ENCODE results near the gene WDR31.

The WDR31 gene

GRCh38 chr9:113376634-113377567 is 36.8 kb upstream of the WDR31 start, which contains the start of gene HDHD3:
HDHD3 (minus strand) TSS chr9:113376986; CDS start chr9:113374354, 2,632 bp downstream.
- ATAC-seq (ENCODE audit: low read depth) (peak; percentile 94), DNase-seq (ENCODE audit: low spot score) (no peak)
- Histone ChIP-seq H3K4me1 (ENCODE audit: insufficient read depth, poor library complexity, severe bottlenecking) (no peaks in the 10 kb centered on the region), H3K27ac (ENCODE audit: poor library complexity, severe bottlenecking) (peak within 1 kb of the TSS; percentile 39), H3K27me3 (ENCODE audit: insufficient read depth, poor library complexity, severe bottlenecking) (no peaks in the 10 kb centered on the region), H3K9me3 (ENCODE audit: severe bottlenecking) (no peaks in the 10 kb centered on the region), H3K36me3 (ENCODE audit: low read depth) (no peaks in the 10 kb centered on the region), H3K4me3 (ENCODE audit: severe bottlenecking) (peak within 1 kb of the TSS; percentile 67)
- no peak for TF ChIP-seq CTCF (IDR thresholded peaks at IDR 0.05; ENCODE audit: poor library complexity, severe bottlenecking)

DNA sequence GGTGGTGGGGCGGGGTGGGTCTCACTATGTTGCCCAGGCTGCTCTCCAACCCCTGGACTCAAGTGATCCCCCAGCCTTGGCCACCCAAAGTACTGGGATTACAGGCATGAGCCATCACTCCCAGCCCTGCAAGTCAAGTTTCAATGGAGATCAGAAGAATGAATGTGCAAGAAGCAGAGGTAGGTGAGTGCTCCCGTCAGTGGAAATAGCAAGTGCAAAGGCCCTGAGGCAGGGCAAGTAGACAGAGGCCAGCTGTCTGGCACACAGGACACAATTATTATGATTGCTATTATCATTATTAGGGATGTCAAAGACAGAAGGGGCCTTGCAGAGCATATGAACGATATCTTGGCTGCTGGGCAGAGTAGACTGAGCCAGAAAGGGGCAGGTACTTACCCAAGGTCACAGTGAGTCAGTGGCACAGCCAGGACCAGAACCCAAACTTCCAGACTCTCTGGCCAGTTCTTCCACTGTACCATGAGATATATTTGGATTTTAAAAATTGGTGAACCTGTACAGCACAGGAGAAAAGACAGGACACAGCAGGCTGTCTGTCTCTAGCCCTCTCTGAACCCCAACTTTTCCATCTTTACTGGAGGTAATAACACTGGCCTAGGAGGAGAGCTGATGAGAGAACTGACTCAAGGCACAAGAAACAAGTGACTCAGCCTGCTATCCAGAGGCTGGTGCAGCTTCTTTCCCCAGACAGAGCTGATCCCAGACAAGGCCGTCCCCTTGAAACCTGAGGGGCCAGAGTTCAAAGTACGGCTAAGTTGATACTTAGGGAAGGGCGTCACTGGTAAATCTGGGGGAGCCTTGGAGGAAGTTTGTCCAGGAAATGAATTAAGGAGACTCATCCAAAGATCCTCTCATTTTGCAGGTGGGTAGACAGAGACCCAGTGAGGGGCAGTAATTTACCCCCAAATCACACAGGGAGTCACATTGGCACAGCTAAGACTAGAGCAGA is 35.3 kb upstream of the WDR31 start:
- Histone ChIP-seq H3K27ac (ENCODE audit: poor library complexity, severe bottlenecking) (no peak overlapping the region), H3K4me3 (ENCODE audit: severe bottlenecking) (no peak overlapping the region), H3K4me1 (ENCODE audit: insufficient read depth, poor library complexity, severe bottlenecking) (no peaks in the 10 kb centered on the region), H3K27me3 (ENCODE audit: insufficient read depth, poor library complexity, severe bottlenecking) (no peaks in the 10 kb centered on the region), H3K9me3 (ENCODE audit: severe bottlenecking) (no peaks in the 10 kb centered on the region), H3K36me3 (ENCODE audit: low read depth) (no peaks in the 10 kb centered on the region)
- DNase-seq (ENCODE audit: low spot score) (no peak), ATAC-seq (ENCODE audit: low read depth) (no peak)
- no peak for TF ChIP-seq CTCF (IDR thresholded peaks at IDR 0.05; ENCODE audit: poor library complexity, severe bottlenecking)

GRCh38 chr9:113373676-113374392 is 33.8 kb upstream of the WDR31 start:
- DNase-seq (ENCODE audit: low spot score) (no peak), ATAC-seq (ENCODE audit: low read depth) (no peak)
- H3K9me3 ChIP-seq (ENCODE audit: severe bottlenecking): no peaks in the 10 kb centered on the region
- H3K27ac ChIP-seq (ENCODE audit: poor library complexity, severe bottlenecking): no peak overlapping the region
- no peak overlapping the region for H3K4me3 ChIP-seq (ENCODE audit: severe bottlenecking)
- TF ChIP-seq CTCF (IDR thresholded peaks at IDR 0.05; ENCODE audit: poor library complexity, severe bottlenecking): no peak
- no peaks in the 10 kb centered on the region for H3K36me3 ChIP-seq (ENCODE audit: low read depth)
- no peaks in the 10 kb centered on the region for H3K4me1 ChIP-seq (ENCODE audit: insufficient read depth, poor library complexity, severe bottlenecking)
- no peaks in the 10 kb centered on the region for H3K27me3 ChIP-seq (ENCODE audit: insufficient read depth, poor library complexity, severe bottlenecking)

DNA sequence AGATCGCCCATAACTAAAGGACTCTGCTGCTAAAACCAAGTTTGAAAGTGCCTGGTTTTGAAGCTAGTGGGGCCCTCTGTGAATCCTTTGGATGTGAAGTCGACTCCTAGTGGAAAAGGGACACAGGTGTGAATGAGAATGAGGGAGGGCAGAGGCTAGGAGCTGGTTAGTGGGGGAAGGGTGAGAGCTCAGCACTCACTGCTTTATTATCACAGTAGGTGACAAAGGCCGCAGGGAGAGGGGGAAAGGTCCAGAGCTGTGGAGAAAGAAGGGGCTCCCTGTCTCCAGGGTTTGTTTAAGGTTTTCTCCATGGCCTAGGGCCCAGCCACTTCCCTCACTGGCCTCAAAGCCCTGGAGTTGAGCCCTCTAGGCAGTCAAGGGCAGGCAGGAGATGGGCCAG is 33.2 kb upstream of the WDR31 start:
- no peaks in the 10 kb centered on the region for H3K9me3 ChIP-seq (ENCODE audit: severe bottlenecking)
- TF ChIP-seq CTCF (IDR thresholded peaks at IDR 0.05; ENCODE audit: poor library complexity, severe bottlenecking): no peak
- H3K4me3 ChIP-seq (ENCODE audit: severe bottlenecking): no peak overlapping the region
- H3K36me3 ChIP-seq (ENCODE audit: low read depth): no peaks in the 10 kb centered on the region
- ATAC-seq (ENCODE audit: low read depth) (no peak), DNase-seq (ENCODE audit: low spot score) (no peak)
- H3K27ac ChIP-seq (ENCODE audit: poor library complexity, severe bottlenecking): no peak overlapping the region
- H3K4me1 ChIP-seq (ENCODE audit: insufficient read depth, poor library complexity, severe bottlenecking): no peaks in the 10 kb centered on the region
- H3K27me3 ChIP-seq (ENCODE audit: insufficient read depth, poor library complexity, severe bottlenecking): no peaks in the 10 kb centered on the region

All from RWPE2 (cell line).